Kidney epithelial cell (primary cell): ENCODE results near the gene GOLGA6L2. TPM values are rescaled to one million over a fixed set of nuclear protein-coding genes. Genes with fewer than 3 reads are reported as not detected.

Source experiments
- DNase-seq: peaks from one replicate; pipeline ENCODE4 v3.0.0-alpha.2; 2010; ENCODE audit warnings: low read depth
- H3K27me3 ChIP-seq: 2 replicates; pipeline ENCODE4 v1.6.0; 2011; ENCODE audit warnings: low read length; ENCODE audit not compliant: control insufficient read depth, insufficient read depth
- H3K36me3 ChIP-seq: 2 replicates; pipeline ENCODE4 v1.5.1; 2011; ENCODE audit warnings: low read length; ENCODE audit not compliant: control insufficient read depth, insufficient read depth
- H3K4me3 ChIP-seq: 2 replicates; pipeline ENCODE4 v1.5.1; 2011; ENCODE audit warnings: low read depth, mild to moderate bottlenecking, control low read depth, low read length
- CTCF ChIP-seq: IDR thresholded peaks from 2 replicates; pipeline ENCODE4 v1.5.1; 2011; ENCODE audit warnings: mild to moderate bottlenecking, moderate library complexity, low read length, control low read depth, inconsistent platforms; ENCODE audit not compliant: insufficient read depth, poor library complexity, severe bottlenecking
- total RNA-seq: library from RNA; depleted of rRNA; stranded (reverse); fragments of >200 nt; gene quantifications from 2 replicates; pipeline ENCODE4 v1.2.3, GENCODE V29; 2015

Gene GOLGA6L2
- total RNA-seq, 1 donor from 2014 or later = not detected

- no peak for TF ChIP-seq CTCF
- H3K36me3 ChIP-seq = no peaks in the 10 kb centered on the region
- no peak overlapping the region for H3K4me3 ChIP-seq
- H3K27me3 ChIP-seq = no peaks in the 10 kb centered on the region
- DNase-seq = no peak
These were observed 2.8 kb downstream of the GOLGA6L2 start for GRCh38 chr15:23444269-23444668.

- H3K4me3 ChIP-seq = no peak overlapping the region
- no peak for DNase-seq
- TF ChIP-seq CTCF = no peak
- no peaks in the 10 kb centered on the region for H3K27me3 ChIP-seq
- no peaks in the 10 kb centered on the region for H3K36me3 ChIP-seq
These were observed 5.8 kb downstream of the GOLGA6L2 start for GRCh38 chr15:23441204-23441603.

- Histone ChIP-seq H3K36me3 (no peaks in the 10 kb centered on the region), H3K4me3 (no peak overlapping the region), H3K27me3 (no peaks in the 10 kb centered on the region)
- no peak for DNase-seq
- no peak for TF ChIP-seq CTCF
These were observed 6.4 kb downstream of the GOLGA6L2 start for GRCh38 chr15:23440596-23440995.

GRCh38 chr15:23439513-23439912 is 7.5 kb downstream of the GOLGA6L2 start:
- no peak for TF ChIP-seq CTCF
- no peak for DNase-seq

GRCh38 chr15:23438816-23439466 is 8.1 kb downstream of the GOLGA6L2 start:
- TF ChIP-seq CTCF = no peak
- Histone ChIP-seq H3K36me3 (no peaks in the 10 kb centered on the region), H3K27me3 (no peaks in the 10 kb centered on the region), H3K4me3 (no peak overlapping the region)
- DNase-seq = no peak

More at GRCh38 chr15:23439513-23439912, 7.5 kb downstream of the GOLGA6L2 start:
- Histone ChIP-seq H3K27me3 (no peaks in the 10 kb centered on the region), H3K4me3 (no peak overlapping the region), H3K36me3 (no peaks in the 10 kb centered on the region)

GRCh38 chr15:23437673-23438072 is 9.4 kb downstream of the GOLGA6L2 start:
- no peak for DNase-seq
- Histone ChIP-seq H3K4me3 (no peak overlapping the region), H3K27me3 (no peaks in the 10 kb centered on the region), H3K36me3 (no peaks in the 10 kb centered on the region)
- no peak for TF ChIP-seq CTCF
